Thoracic aorta (tissue), 2 donors: ENCODE data around the gene UXT. TPM values are rescaled to one million over a fixed set of nuclear protein-coding genes. Genes with fewer than 3 reads are reported as not detected.
A peak's percentile ranks its signal among the peaks of the same experiment; 100 is the strongest.
"Not testable (repeated sequence)": the region's sequence is repeated elsewhere in the genome, so short reads cannot be mapped to it uniquely, and the experiment has no call there.

Experiments used
- ATAC-seq: fragments of 150-250 bp; one replicate; pipeline ENCODE4 v1.8.0; 2017; ENCODE audit warnings: low read depth; ENCODE audit not compliant: insufficient number of reproducible peaks, low FRiP score
- DNase-seq: peaks from one replicate; pipeline ENCODE4 v3.0.0-alpha.2; 2020; ENCODE audit warnings: low spot score
- H3K27ac ChIP-seq, 2 donors: fragments of 200-600 bp; sonication (generic); 1 replicate in 1 of 2; 2 replicates in 1 of 2; pipeline ENCODE4 v1.5.1; 2016; ENCODE audit warnings: mild to moderate bottlenecking in 2 of 2, moderate library complexity in 2 of 2
- H3K27me3 ChIP-seq: fragments of 200-600 bp; sonication (generic); replicated peaks from 2 replicates; pipeline ENCODE4 v1.6.0; 2016; ENCODE audit warnings: mild to moderate bottlenecking; ENCODE audit not compliant: insufficient read depth
- H3K36me3 ChIP-seq: fragments of 200-600 bp; sonication (generic); one replicate; pipeline ENCODE4 v1.5.1; 2016
- H3K4me1 ChIP-seq, 2 donors: fragments of 200-600 bp; sonication (generic); 1 replicate in 1 of 2; 2 replicates in 1 of 2; pipeline versions ENCODE4 v1.5.1 to v1.6.0; 2016; ENCODE audit warnings: low read depth in 2 of 2, mild to moderate bottlenecking in 1 of 2; ENCODE audit not compliant: control insufficient read depth in 1 of 2
- H3K4me3 ChIP-seq: fragments of 200-600 bp; sonication (generic); 2 replicates; pipeline ENCODE4 v1.5.1; 2016; ENCODE audit warnings: mild to moderate bottlenecking
- H3K9me3 ChIP-seq: fragments of 200-600 bp; sonication (generic); 2 replicates; pipeline ENCODE4 v1.5.1; 2016
- total RNA-seq, 2 donors: library from RNA; depleted of rRNA; stranded (reverse); fragments of >200 nt; gene quantifications; one replicate each; pipeline versions ENCODE4 v1.1.0 to v1.2.3, GENCODE V29; 2016
- TF ChIP-seq, protein P1 (sequence below): fragments of 200-600 bp; sonication (generic); IDR thresholded peaks from one replicate; pipeline ENCODE4 v1.5.1; 2019; ENCODE audit warnings: antibody characterized with exemption

The UXT gene
- total RNA-seq, 2 donors from 2014 or later = 71.8 to 124 TPM

DNA sequence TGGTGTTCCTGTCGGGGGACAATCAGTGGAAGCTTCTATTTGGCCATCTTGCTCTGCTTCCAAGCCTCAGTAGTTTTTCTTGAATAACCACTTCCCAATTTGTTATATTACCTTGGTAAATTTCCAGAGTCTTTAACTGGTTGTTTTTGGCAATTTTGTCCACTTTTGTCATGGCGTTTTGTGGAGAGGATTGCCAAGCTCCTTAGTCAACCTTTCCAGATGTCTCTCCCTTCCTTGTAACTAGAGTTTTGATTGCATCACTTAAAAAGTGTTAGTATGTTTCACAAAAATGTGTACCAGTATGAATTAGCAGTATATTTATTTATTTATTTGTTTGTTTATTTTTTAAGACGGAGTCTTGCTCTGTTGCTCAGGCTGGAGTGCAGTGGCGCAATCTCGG, 15.8 kb upstream of the UXT start:
- Histone ChIP-seq H3K4me3 (no peak overlapping the region), H3K27ac (no peak overlapping the region), H3K36me3 (no peaks in the 10 kb centered on the region), H3K4me1 (no peaks in the 10 kb centered on the region), H3K27me3 (no peaks in the 10 kb centered on the region), H3K9me3 (no peaks in the 10 kb centered on the region)
- TF ChIP-seq, protein P1, sequence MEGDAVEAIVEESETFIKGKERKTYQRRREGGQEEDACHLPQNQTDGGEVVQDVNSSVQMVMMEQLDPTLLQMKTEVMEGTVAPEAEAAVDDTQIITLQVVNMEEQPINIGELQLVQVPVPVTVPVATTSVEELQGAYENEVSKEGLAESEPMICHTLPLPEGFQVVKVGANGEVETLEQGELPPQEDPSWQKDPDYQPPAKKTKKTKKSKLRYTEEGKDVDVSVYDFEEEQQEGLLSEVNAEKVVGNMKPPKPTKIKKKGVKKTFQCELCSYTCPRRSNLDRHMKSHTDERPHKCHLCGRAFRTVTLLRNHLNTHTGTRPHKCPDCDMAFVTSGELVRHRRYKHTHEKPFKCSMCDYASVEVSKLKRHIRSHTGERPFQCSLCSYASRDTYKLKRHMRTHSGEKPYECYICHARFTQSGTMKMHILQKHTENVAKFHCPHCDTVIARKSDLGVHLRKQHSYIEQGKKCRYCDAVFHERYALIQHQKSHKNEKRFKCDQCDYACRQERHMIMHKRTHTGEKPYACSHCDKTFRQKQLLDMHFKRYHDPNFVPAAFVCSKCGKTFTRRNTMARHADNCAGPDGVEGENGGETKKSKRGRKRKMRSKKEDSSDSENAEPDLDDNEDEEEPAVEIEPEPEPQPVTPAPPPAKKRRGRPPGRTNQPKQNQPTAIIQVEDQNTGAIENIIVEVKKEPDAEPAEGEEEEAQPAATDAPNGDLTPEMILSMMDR = no peak
- ATAC-seq (no peak), DNase-seq (no peak)

DNA sequence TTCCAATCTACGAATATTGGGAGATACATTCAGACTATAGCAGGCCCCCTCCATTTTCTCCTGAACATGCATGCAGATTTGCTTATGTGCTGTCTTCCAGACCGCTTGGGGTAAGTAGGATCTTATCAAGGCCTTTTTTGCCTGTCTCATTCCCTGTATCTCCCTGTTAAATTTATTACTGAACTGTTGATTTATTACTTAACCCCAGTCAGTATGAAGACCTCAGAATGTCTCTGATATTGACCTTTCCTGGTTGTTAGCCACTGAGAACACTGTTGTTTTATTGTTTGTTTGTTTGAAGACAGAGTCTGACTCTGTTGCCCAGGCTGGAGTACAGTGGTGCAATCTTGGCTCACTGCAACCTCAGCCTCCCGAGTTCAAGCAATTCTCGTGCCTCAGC, 6.8 kb upstream of the UXT start:
- H3K9me3 ChIP-seq, H3K27me3 ChIP-seq, H3K36me3 ChIP-seq, H3K4me1 ChIP-seq, H3K4me3 ChIP-seq, ATAC-seq, H3K27ac ChIP-seq, DNase-seq: not testable (repeated sequence)

DNA sequence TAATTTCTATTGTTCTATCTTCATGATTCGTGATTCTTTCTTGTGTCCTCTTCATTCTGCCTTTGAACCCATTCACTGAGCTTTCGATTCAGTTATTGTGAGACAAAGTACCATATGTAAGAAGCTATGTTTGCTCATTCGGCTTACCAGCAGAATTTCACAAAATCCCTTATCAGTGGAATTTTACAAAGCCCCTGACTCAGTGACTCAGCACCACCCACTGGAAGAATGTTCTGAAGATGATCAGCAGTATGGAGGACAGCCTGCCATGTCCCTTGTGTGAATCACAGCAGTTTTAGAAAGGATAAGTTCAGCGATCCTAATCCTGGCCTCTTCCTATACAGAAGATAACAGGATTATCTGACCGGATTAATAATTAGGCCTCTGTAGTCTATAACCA, 5.8 kb upstream of the UXT start:
- H3K27me3 ChIP-seq = no peaks in the 10 kb centered on the region
- TF ChIP-seq, protein P1 = no peak
- DNase-seq (no peak), ATAC-seq (no peak)
- H3K9me3 ChIP-seq = no peaks in the 10 kb centered on the region
- no peaks in the 10 kb centered on the region for H3K36me3 ChIP-seq
- H3K4me3 ChIP-seq = no peak overlapping the region
- H3K4me1 ChIP-seq = peaks cover 0 to under 1% of the 10 kb centered on the region in 2 donors
- no peak overlapping the region for H3K27ac ChIP-seq

DNA sequence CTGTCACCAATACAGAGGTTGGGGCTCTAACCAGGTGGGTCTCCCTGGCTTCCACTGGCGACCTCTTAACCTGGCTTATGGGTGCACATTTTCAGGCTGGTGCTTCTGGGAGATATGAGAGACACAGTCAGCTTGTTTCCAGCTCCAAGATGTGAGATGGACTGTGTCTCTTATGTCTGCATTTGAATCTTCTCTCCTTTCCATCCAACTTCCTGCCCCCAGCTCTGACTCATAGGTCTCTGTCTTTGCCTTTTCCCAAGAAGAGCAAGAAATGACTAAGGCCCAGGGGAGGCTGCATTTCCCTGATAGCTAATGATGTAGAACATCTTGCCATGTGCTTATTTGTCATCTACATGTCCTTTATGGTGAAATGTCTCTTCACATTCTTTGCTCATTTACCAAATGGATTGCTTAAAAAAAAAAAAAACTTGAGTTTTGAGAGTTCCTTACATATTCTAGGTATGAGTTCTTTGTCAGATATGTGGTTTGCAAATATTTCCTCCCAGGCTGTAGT, 3.2 kb upstream of the UXT start:
- no peaks in the 10 kb centered on the region for H3K27me3 ChIP-seq
- H3K36me3 ChIP-seq = no peaks in the 10 kb centered on the region
- TF ChIP-seq, protein P1 = no peak
- H3K27ac ChIP-seq = no peak overlapping the region
- DNase-seq (no peak), ATAC-seq (no peak)
- no peak overlapping the region for H3K4me3 ChIP-seq
- peaks cover 0 to 4% of the 10 kb centered on the region in 2 donors for H3K4me1 ChIP-seq
- no peaks in the 10 kb centered on the region for H3K9me3 ChIP-seq

DNA sequence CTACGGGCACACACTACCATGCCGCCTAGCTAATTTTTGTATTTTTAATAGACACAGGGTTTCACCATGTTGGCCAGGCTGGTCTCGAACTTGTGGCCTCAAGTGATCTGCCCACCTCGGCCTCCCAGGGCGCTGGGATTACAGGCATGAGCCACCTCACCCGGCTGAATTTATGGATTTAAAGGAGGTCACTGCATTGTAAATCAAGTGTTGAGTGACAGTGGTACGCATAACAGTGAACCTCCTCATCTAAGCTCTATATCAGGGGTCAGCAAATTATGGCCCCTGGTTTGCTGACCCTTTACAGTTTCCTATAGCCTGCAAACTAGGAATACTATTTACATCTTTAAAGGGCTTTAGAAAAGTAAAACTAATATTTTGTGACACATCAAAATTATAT, 2.6 kb upstream of the UXT start:
- H3K27me3 ChIP-seq = no peaks in the 10 kb centered on the region
- peaks cover 3% of the 10 kb centered on the region for H3K36me3 ChIP-seq
- no peaks in the 10 kb centered on the region for H3K9me3 ChIP-seq
- H3K4me3 ChIP-seq = no peak overlapping the region
- TF ChIP-seq, protein P1 = no peak
- no peak for DNase-seq
- H3K27ac ChIP-seq = no peak overlapping the region
- ATAC-seq = no peak
- peaks cover 0 to 4% of the 10 kb centered on the region in 2 donors for H3K4me1 ChIP-seq

DNA sequence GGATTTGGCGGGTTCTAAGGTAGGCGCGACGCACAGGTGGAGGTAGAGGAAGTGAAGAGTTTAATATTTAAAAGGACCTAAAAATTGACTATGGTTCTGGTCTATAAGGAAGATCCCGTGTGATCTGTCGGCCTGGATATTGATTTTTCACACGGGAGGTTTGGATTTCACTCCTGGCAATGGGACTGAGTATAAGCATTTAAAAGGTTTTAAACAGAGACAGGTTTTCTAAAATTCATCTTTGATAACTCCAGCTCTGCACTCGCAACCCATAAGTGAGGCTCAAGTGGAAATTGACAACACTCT, 394 bp upstream of the UXT start:
- H3K36me3 ChIP-seq = peaks cover 3% of the 10 kb centered on the region
- H3K9me3 ChIP-seq = no peaks in the 10 kb centered on the region
- ATAC-seq = no peak
- peaks cover 0 to 4% of the 10 kb centered on the region in 2 donors for H3K4me1 ChIP-seq
- H3K27ac ChIP-seq = peak overlapping the region; percentile 95 to 97
- DNase-seq = no peak
- no peaks in the 10 kb centered on the region for H3K27me3 ChIP-seq
- TF ChIP-seq, protein P1 = no peak
- peak overlapping the region; percentile 84 for H3K4me3 ChIP-seq
